HL-60 (cell line): Measurements from ENCODE around the gene RSPH9.

Source experiments
- GABPA ChIP-seq: IDR thresholded peaks from 2 replicates; pipeline ENCODE4 v1.6.1; 2012; ENCODE audit warnings: low read depth
- POLR2AphosphoS5 ChIP-seq: IDR thresholded peaks from 2 replicates; pipeline ENCODE4 v1.6.1; 2012; ENCODE audit warnings: low read depth
- SPI1 ChIP-seq: IDR thresholded peaks from 2 replicates; pipeline ENCODE4 v1.6.1; 2012; ENCODE audit warnings: low read depth, mild to moderate bottlenecking, borderline replicate concordance
- TF ChIP-seq, protein P1 (sequence below): IDR thresholded peaks from one replicate; pipeline ENCODE4 v1.5.1; 2011; ENCODE audit warnings: low read length, control low read depth, inconsistent platforms; ENCODE audit not compliant: insufficient read depth

DNA sequence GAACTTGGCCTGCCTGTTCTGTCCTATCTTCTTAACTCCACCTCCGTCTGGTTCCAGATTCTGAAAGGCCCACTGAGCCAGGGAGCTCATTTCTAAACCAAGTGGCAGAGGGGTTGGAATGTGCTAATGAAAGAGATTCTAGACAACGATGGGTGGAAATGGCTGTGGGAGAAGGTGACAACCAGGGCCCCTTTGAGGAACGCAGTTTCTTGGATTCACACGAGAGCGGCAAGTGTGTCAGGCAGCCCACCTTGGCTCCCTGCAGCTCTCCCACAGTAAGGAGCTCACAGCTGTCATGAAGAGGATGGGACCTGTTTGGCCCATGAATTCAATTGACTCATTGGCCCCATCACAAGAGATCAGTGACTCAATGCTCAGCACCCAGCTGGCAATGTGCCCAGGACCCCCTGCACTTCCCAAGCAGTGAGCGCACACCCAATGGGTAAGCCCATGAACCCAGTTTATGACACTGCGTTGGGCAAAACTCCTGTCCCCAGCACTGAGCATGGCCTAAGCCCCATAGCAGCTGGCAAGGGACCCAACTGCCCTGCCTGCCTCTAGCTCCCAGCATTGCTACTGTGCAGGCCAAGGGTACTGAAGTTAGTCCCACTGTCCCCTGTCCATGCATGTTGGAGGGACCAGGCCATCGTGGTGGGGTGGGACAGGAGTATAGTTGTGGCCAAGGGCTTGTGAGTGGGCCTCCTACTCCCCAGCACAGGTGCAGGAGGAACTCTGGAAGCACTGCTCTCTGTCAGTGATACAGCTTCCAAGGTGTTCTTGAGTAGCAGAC, 26.4 kb downstream of the RSPH9 start:
- TF ChIP-seq, protein P1, sequence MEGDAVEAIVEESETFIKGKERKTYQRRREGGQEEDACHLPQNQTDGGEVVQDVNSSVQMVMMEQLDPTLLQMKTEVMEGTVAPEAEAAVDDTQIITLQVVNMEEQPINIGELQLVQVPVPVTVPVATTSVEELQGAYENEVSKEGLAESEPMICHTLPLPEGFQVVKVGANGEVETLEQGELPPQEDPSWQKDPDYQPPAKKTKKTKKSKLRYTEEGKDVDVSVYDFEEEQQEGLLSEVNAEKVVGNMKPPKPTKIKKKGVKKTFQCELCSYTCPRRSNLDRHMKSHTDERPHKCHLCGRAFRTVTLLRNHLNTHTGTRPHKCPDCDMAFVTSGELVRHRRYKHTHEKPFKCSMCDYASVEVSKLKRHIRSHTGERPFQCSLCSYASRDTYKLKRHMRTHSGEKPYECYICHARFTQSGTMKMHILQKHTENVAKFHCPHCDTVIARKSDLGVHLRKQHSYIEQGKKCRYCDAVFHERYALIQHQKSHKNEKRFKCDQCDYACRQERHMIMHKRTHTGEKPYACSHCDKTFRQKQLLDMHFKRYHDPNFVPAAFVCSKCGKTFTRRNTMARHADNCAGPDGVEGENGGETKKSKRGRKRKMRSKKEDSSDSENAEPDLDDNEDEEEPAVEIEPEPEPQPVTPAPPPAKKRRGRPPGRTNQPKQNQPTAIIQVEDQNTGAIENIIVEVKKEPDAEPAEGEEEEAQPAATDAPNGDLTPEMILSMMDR = no peak
- TF ChIP-seq POLR2AphosphoS5 (no peak; the same call in 1 of the 2 replicates), GABPA (no peak), SPI1 (no peak)
